SHP77 treated with DMSO at 0.1 percent for 48 hours (cell line): ENCODE data around the gene LINC00237.
A peak's percentile ranks its signal among the peaks of the same experiment; 100 is the strongest.

ENCODE experiments used
- DNase-seq: peaks from one replicate; lab custom pipeline; 2025; lab: John Stamatoyannopoulos, UW

LINC00237 gene

GRCh38 chr20:21125072-21125848, 19.1 kb upstream of the LINC00237 start:
- DNase-seq: peak; percentile 72

- DNase-seq: no peak
Observed at GRCh38 chr20:21124190-21124589, 18.0 kb upstream of the LINC00237 start.

DNA sequence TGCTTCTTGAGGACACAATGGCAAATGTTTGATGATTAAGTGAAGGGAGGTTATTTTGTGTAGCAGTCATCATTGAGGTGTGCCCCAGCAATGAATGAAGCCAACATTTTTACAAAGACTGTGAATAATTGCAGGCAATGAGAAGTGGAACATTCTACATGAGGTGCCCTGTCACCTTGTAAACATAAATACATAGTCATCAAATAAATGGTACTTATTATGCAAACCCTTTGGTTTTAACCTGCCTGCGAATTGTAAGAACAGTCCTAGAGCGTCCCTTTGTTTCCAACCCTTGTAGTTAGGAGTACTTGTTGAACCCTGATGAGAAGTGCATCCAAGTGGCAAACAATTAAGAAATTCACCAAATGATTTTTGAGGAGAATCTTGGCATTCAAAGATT, 12.6 kb upstream of the LINC00237 start:
- DNase-seq: no peak

DNA sequence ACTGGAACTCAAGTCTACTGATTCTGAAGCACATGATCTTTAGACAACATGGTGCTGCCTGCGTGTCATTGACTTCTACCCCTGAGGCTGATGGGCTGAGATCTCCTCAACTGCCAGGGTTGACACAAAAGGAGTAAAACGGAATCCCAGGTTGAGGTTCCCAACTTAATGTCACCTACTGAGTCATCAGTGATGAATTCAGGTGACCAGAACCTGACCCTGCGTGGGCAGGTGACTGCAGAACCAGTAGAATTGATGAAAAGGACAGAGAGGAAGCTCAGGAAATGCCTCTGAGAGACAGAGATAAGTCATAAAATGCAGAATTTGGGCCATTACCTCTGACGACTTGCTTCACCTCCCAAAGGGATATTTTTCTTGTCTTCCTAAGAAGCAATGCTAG, 12.0 kb upstream of the LINC00237 start:
- DNase-seq: no peak

DNA sequence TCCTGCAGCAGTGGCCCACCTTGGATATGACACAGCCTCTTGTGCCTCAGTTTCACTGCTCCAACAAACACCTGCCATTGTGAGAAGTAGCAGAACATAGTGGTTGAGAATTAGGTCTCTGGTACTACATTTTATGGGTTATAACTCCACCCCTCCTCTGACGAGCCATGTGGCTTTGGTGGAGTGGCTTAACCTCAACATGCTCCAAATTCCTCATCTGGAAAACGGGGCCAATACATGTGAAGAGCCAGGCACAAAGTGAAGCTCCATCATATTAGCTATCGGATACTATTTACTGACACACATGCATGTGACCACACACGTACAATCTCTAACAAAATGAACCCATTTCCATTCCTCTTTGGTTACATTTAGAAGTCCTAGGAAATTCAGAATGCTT, 11.4 kb upstream of the LINC00237 start:
- no peak for DNase-seq

DNA sequence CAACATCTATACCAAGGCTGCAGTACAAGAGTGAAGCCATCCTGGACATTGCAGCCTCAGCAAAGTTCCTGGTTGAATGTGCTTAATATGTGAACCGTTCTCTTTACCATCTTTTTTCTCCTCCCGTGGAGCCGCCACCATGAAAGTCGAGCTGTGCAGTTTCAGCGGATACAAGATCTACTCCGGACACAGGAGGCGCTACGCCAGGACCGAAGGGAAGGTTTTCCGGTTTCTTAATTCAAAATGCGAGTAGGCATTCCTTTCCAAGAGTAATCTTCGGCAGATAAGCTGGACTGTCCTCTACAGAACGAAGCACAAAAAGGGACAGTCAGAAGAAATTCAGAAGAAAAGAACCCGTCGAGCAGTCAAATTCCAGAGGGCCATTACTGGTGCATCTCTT, 8.4 kb upstream of the LINC00237 start:
- no peak for DNase-seq

GRCh38 chr20:21113697-21114096, 7.5 kb upstream of the LINC00237 start:
- no peak for DNase-seq

GRCh38 chr20:21111416-21111815, 5.3 kb upstream of the LINC00237 start:
- DNase-seq: no peak

DNA sequence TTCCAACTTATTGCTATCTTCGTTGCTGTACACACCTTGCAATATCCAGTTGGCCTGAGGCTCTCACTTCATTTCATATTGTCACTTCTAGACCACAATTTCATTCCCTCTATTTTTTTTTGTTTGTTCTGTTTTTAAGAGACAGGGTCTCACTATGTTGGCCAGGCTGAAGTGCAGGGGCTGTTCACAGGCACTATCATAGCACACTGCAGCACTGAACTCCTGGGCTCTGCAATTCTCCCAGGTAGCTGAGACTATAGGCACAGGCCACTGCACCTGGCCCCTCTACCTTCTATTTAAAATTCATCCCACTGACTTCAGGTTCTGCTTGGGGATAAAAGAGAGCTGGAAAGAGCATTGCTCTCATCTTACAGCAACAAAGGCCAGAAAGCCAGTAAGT, 4.7 kb upstream of the LINC00237 start:
- no peak for DNase-seq

GRCh38 chr20:21109144-21109543, 3.0 kb upstream of the LINC00237 start:
- DNase-seq: no peak

GRCh38 chr20:21105429-21106170, 558 bp downstream of the LINC00237 start:
- DNase-seq: no peak

DNA sequence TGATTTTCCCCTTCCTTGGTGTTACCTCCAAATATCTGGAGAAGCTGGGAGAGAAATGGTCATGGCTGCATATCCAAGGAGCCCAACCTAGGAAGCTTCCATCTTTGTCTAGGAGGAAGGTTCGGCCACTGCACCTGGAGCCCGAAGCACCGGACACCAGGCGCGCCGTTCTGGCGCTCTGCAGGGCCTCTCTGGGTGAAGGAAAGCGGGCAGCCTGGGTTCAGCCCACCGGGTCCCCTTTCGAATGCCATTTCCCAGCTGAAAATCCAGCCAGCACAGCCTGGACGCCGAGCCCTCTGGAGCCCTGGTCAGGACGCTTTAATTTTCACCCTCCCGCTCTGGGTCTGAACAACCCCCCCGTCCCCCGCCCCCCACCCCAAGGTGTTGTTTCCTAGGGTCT, 1.2 kb downstream of the LINC00237 start:
- no peak for DNase-seq

GRCh38 chr20:21104466-21104761, 1.7 kb downstream of the LINC00237 start:
- DNase-seq: no peak

DNA sequence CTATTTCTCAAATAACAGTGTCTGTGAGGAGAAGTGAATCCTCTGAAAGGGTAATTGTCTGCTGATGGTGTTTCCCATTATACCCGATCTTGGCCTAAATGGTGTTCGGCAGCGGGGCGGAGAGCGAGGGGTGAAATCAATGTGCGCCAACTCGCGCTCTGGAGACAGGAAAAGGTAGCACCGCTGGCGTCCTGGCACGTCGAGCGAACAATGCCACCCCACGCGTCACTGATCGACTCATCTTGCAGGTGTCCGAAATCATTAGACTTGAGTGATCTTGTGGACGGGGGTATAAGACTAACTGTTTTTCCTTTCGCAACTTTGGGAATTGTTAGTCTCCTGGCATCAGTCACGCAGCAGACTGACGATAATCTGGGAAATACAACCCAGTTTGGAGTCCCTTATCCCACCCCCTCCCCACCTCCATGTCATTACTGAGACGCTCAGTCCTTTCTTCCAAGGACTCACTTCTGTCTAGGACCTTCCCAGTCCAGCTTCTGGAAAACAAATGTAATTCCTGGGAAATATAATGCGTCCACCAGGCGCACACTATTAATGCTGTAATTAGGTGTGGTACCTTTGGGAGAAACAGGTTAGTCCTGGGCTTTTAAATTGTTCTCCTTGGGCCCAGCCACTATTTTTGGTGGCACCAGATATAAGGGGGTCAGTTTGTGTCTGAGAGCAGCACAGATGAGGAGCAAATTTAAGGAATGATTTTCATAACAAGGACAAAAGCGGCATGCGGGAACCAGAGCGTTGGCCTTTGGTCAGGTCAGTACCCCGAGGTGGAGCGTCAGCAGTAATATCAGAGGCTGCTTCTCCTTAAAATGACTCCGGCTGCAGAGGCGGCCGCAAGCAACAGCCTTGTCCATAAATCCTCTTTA, 2.3 kb downstream of the LINC00237 start:
- DNase-seq: no peak

GRCh38 chr20:21102603-21103311, 3.4 kb downstream of the LINC00237 start:
- no peak for DNase-seq

DNA sequence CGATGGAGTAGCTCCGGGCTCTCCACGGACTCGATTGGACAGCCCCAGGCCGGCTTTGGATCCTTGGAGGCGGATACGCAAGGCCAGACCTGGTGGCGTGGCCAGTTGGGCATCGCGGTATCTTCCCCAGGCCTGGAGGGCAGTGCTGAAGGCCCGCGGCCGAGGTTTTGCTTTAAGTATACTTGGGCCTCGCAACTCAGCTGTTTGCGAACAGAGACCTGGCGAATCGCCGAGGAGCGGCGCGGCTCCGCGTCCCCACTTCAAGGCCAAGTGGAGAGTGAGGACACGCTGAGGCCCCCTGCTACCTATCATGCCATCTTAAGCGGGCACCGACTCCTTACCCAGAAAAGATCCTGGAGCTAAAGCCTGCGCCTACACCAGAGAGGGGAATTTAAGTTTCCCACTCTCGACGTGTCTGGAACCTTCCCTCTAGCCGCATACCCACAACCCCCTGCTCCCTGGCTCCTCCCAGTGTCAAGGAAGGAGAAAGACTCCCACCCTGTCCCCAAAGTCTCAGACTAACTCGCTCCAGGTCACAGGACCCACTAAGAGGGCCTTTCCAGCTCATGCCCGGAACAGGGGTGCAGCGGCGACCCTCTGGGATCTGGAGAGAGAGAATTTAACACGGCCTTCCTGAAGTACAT, 4.1 kb downstream of the LINC00237 start:
- no peak for DNase-seq

- DNase-seq: no peak
Observed at GRCh38 chr20:21101453-21101931, 4.7 kb downstream of the LINC00237 start.

DNA sequence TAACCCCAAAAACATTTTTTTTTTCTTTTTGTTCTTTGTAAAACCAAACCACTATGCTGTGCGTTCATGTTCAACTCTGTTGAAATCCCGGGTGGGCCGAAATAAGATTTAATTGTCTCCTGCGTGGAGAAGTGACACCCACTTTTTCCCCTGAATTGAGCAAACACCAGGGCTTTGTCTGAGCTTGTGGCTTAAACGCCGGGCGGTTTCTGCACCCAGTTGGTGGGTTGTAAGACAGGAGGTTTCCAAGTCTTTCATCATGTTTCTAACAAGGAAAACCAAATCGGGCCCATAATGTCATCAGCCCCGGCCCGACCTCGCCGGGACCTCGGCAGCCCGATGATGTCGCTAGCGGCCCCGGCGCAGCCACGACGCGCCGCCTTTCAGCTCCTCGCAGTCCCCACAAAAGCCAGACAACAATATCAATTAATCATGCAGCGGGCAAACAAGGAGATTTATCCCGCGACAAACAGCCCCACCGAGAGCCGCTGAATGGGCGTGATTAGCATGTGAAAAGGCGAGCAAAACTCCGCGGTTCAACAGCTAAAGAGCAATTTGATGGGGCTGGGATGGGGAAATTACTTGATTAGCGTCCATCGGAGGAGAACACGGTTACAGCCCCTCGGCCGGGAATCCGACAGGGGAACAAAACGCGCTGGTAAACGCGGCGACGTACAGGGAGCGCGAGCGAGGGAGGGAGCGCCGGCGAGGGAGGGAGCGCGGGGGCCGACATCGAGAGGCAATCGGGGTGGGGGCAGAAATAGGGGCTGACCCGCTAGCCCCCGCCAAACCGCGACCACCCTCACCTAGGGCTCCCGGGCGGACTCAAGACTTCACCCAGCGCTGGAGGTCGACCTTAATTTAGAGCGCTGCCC, 5.3 kb downstream of the LINC00237 start:
- DNase-seq: no peak

- no peak for DNase-seq
Observed at GRCh38 chr20:21099751-21100577, 6.2 kb downstream of the LINC00237 start.
